GM23338 (cell line): Measurements from ENCODE around the gene SBNO1. TPM values are rescaled to one million over a fixed set of nuclear protein-coding genes. Genes with fewer than 3 reads are reported as not detected.
A peak's percentile ranks its signal among the peaks of the same experiment; 100 is the strongest.

Source experiments
- ATAC-seq: fragments of 200-7000 bp; cut with Tn5 transposase; 3 replicates; pipeline ENCODE4 v1.9.1; 2020
- DNase-seq: peaks from one replicate; pipeline ENCODE4 v3.0.0-alpha.2; 2015; ENCODE audit warnings: low spot score
- H2AFZ ChIP-seq: fragments of 200-600 bp; sonication (generic); 2 replicates; pipeline ENCODE4 v1.8.0; 2016; ENCODE audit warnings: antibody characterized with exemption, mild to moderate bottlenecking, moderate library complexity
- H3F3A ChIP-seq: fragments of 200-600 bp; sonication (generic); replicated peaks from 2 replicates; pipeline ENCODE4 v1.8.0; 2017; ENCODE audit warnings: antibody characterized with exemption, mixed run types, low read depth
- H3K27ac ChIP-seq: fragments of 200-600 bp; sonication (generic); 2 replicates; pipeline ENCODE4 v1.6.1; 2016; ENCODE audit warnings: low read depth
- H3K27me3 ChIP-seq: fragments of 200-600 bp; sonication (generic); 2 replicates; pipeline ENCODE4 v1.8.0; 2016; ENCODE audit warnings: mild to moderate bottlenecking, mixed run types, moderate library complexity; ENCODE audit not compliant: insufficient read depth
- H3K36me3 ChIP-seq: fragments of 200-600 bp; sonication (generic); 2 replicates; pipeline ENCODE4 v1.8.0; 2016; ENCODE audit warnings: mild to moderate bottlenecking; ENCODE audit not compliant: insufficient read depth
- H3K4me1 ChIP-seq: fragments of 200-600 bp; sonication (generic); 2 replicates; pipeline ENCODE4 v1.8.0; 2016; ENCODE audit warnings: mild to moderate bottlenecking, moderate library complexity; ENCODE audit not compliant: insufficient read depth
- H3K4me2 ChIP-seq: fragments of 200-600 bp; sonication (generic); 2 replicates; pipeline ENCODE4 v1.7.1; 2017; ENCODE audit warnings: mixed run types
- H3K4me3 ChIP-seq: fragments of 200-600 bp; sonication (generic); 2 replicates; pipeline ENCODE4 v1.6.1; 2016; ENCODE audit warnings: mixed run types
- H3K79me2 ChIP-seq: fragments of 200-600 bp; sonication (generic); replicated peaks from 2 replicates; pipeline ENCODE4 v1.8.0; 2017; ENCODE audit warnings: mild to moderate bottlenecking; ENCODE audit not compliant: insufficient read depth
- H3K9me2 ChIP-seq: fragments of 200-600 bp; sonication (generic); 2 replicates; pipeline ENCODE4 v1.8.0; 2017; ENCODE audit not compliant: insufficient read depth
- H4K20me1 ChIP-seq: fragments of 200-600 bp; sonication (generic); replicated peaks from 2 replicates; pipeline ENCODE4 v1.8.0; 2017; ENCODE audit warnings: mild to moderate bottlenecking; ENCODE audit not compliant: insufficient read depth
- H3K27ac Mint-ChIP-seq: 2 replicates; pipeline ENCODE4 v1.8.0; 2020; ENCODE audit warnings: inconsistent platforms, mild to moderate bottlenecking, moderate library complexity, mixed read lengths
- H3K27me3 Mint-ChIP-seq: 3 replicates; pipeline ENCODE4 v1.8.0; 2022; ENCODE audit warnings: low read depth, mild to moderate bottlenecking, moderate library complexity, mixed read lengths, inconsistent platforms; ENCODE audit not compliant: insufficient read depth, poor library complexity
- H3K36me3 Mint-ChIP-seq: 3 replicates; pipeline ENCODE4 v1.8.0; 2021; ENCODE audit warnings: low read depth, mild to moderate bottlenecking, inconsistent platforms, moderate library complexity, mixed read lengths
- H3K4me1 Mint-ChIP-seq: 3 replicates; pipeline ENCODE4 v1.8.0; 2020; ENCODE audit warnings: mild to moderate bottlenecking, inconsistent platforms, mixed read lengths
- H3K4me3 Mint-ChIP-seq: 3 replicates; pipeline ENCODE4 v1.8.0; 2021; ENCODE audit warnings: moderate library complexity, mild to moderate bottlenecking, inconsistent platforms, mixed read lengths
- H3K9me3 Mint-ChIP-seq: 3 replicates; pipeline ENCODE4 v1.8.0; 2020; ENCODE audit warnings: moderate library complexity, mild to moderate bottlenecking, inconsistent platforms, mixed read lengths
- CREB1 ChIP-seq: fragments of 250-450 bp; sonication (Bioruptor Pico); IDR thresholded peaks from 2 replicates; pipeline ENCODE4 v1.5.0; 2020; ENCODE audit warnings: low read depth, mild to moderate bottlenecking, moderate library complexity
- CTCF ChIP-seq, 2 experiments: fragments of 200-600 bp in 1 of 2; sonication (generic) in 1 of 2; conservative IDR thresholded peaks; 2 replicates each; pipeline versions ENCODE4 v1.5.1 to v1.6.1; 2016 to 2017; ENCODE audit warnings: antibody characterized with exemption in 2 of 2, low read depth in 2 of 2, mild to moderate bottlenecking in 2 of 2, moderate library complexity in 1 of 2
- EZH2 ChIP-seq: fragments of 200-600 bp; sonication (generic); IDR thresholded peaks from one replicate; pipeline ENCODE4 v1.8.0; 2017; ENCODE audit warnings: antibody characterized with exemption, mild to moderate bottlenecking, low read depth; ENCODE audit not compliant: unreplicated experiment
- EZH2phosphoT487 ChIP-seq: fragments of 200-600 bp; sonication (generic); IDR thresholded peaks from one replicate; pipeline ENCODE4 v1.8.1; 2018; ENCODE audit warnings: antibody characterized with exemption; ENCODE audit not compliant: unreplicated experiment
- JUNB ChIP-seq: IDR thresholded peaks from one replicate; pipeline ENCODE4 v1.6.1; 2016; ENCODE audit warnings: antibody characterized with exemption; ENCODE audit not compliant: unreplicated experiment
- NANOG ChIP-seq: IDR thresholded peaks from 2 replicates; pipeline ENCODE4 v1.6.1; 2016; ENCODE audit warnings: antibody characterized with exemption, borderline replicate concordance
- POLR2AphosphoS5 ChIP-seq: IDR thresholded peaks from 2 replicates; pipeline ENCODE4 v1.6.1; 2016; ENCODE audit warnings: antibody characterized with exemption, low read depth
- STAT1 ChIP-seq: IDR thresholded peaks from one replicate; pipeline ENCODE4 v1.6.1; 2016; ENCODE audit warnings: antibody characterized with exemption; ENCODE audit not compliant: unreplicated experiment
- ZNF114 ChIP-seq: fragments of 250-450 bp; sonication (Bioruptor Pico); IDR thresholded peaks from 2 replicates; pipeline ENCODE4 v1.5.0; 2020; ENCODE audit warnings: mild to moderate bottlenecking, moderate library complexity
- ZNF331 ChIP-seq: fragments of 250-450 bp; sonication (Bioruptor Pico); IDR thresholded peaks from 2 replicates; pipeline ENCODE4 v1.5.0; 2020; ENCODE audit warnings: low read depth, mild to moderate bottlenecking, moderate library complexity
- polyA plus RNA-seq: library from polyadenylated mRNA; unstranded; fragments of >200 nt; fragmentation: Nextera tagmentation; extraction: Ambion mirVana; gene quantifications from 2 replicates; pipeline ENCODE4 v1.2.1, GENCODE V29; 2016
- total RNA-seq: library from RNA; depleted of rRNA; stranded (reverse); fragments of >200 nt; shearing (Covaris generic); gene quantifications from 2 replicates; pipeline ENCODE4 v1.2.3, GENCODE V29; 2014
- TF ChIP-seq, protein P1 (sequence below): IDR thresholded peaks from one replicate; pipeline ENCODE4 v1.6.1; 2018; ENCODE audit warnings: antibody characterized with exemption; ENCODE audit not compliant: unreplicated experiment
- TF ChIP-seq, protein P2 (sequence below): fragments of 250-450 bp; sonication (Bioruptor Pico); IDR thresholded peaks from 2 replicates; pipeline ENCODE4 v1.5.0; 2020; ENCODE audit warnings: mild to moderate bottlenecking, moderate library complexity
- TF ChIP-seq, protein P3 (sequence below): IDR thresholded peaks from 2 replicates; pipeline ENCODE4 v1.6.1; 2016; ENCODE audit warnings: antibody characterized with exemption

Gene SBNO1
- total and polyA plus RNA-seq, 2 experiments from 2014 or later = 34.9 to 49.5 TPM

- Mint-ChIP-seq H3K27me3 (peaks cover 26% of the 10 kb centered on the region), H3K36me3 (no peaks in the 10 kb centered on the region; the same call in 2 of the 3 replicates), H3K4me3 (peak overlapping the region; percentile 93), H3K4me1 (peaks cover 6% of the 10 kb centered on the region; the same call in 2 of the 3 replicates), H3K9me3 (0 out of 3 replicates have a peak, but pooled peaks cover 3% of the 10 kb centered on the region), H3K27ac (0 out of 2 replicates have a peak overlapping the region, but pooled peaks have one; percentile 44)
- peaks cover 26% of the 10 kb centered on the region for H3K79me2 ChIP-seq
- peaks cover 7% of the 10 kb centered on the region; the same call in 1 of the 2 replicates for H3K4me1 ChIP-seq
- H4K20me1 ChIP-seq = peaks cover 8% of the 10 kb centered on the region; the same call in 1 of the 2 replicates
- peaks cover 13% of the 10 kb centered on the region for H3K27me3 ChIP-seq
- H3K27ac ChIP-seq = peak overlapping the region; percentile 84; the same call in 1 of the 2 replicates
- H3F3A ChIP-seq = peaks cover 13% of the 10 kb centered on the region
- ATAC-seq (no peak), DNase-seq (no peak)
- peak overlapping the region; percentile 53 for H3K4me3 ChIP-seq
- H3K4me2 ChIP-seq = peak overlapping the region; percentile 76
- TF ChIP-seq JUNB = no peak
- TF ChIP-seq, protein P1, sequence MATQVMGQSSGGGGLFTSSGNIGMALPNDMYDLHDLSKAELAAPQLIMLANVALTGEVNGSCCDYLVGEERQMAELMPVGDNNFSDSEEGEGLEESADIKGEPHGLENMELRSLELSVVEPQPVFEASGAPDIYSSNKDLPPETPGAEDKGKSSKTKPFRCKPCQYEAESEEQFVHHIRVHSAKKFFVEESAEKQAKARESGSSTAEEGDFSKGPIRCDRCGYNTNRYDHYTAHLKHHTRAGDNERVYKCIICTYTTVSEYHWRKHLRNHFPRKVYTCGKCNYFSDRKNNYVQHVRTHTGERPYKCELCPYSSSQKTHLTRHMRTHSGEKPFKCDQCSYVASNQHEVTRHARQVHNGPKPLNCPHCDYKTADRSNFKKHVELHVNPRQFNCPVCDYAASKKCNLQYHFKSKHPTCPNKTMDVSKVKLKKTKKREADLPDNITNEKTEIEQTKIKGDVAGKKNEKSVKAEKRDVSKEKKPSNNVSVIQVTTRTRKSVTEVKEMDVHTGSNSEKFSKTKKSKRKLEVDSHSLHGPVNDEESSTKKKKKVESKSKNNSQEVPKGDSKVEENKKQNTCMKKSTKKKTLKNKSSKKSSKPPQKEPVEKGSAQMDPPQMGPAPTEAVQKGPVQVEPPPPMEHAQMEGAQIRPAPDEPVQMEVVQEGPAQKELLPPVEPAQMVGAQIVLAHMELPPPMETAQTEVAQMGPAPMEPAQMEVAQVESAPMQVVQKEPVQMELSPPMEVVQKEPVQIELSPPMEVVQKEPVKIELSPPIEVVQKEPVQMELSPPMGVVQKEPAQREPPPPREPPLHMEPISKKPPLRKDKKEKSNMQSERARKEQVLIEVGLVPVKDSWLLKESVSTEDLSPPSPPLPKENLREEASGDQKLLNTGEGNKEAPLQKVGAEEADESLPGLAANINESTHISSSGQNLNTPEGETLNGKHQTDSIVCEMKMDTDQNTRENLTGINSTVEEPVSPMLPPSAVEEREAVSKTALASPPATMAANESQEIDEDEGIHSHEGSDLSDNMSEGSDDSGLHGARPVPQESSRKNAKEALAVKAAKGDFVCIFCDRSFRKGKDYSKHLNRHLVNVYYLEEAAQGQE = no peak
- no peak for TF ChIP-seq CTCF (conservative IDR thresholded peaks at IDR 0.05; ENCODE audit: low read depth in 2 of 2)
- no peak for TF ChIP-seq ZNF114
- TF ChIP-seq, protein P2, sequence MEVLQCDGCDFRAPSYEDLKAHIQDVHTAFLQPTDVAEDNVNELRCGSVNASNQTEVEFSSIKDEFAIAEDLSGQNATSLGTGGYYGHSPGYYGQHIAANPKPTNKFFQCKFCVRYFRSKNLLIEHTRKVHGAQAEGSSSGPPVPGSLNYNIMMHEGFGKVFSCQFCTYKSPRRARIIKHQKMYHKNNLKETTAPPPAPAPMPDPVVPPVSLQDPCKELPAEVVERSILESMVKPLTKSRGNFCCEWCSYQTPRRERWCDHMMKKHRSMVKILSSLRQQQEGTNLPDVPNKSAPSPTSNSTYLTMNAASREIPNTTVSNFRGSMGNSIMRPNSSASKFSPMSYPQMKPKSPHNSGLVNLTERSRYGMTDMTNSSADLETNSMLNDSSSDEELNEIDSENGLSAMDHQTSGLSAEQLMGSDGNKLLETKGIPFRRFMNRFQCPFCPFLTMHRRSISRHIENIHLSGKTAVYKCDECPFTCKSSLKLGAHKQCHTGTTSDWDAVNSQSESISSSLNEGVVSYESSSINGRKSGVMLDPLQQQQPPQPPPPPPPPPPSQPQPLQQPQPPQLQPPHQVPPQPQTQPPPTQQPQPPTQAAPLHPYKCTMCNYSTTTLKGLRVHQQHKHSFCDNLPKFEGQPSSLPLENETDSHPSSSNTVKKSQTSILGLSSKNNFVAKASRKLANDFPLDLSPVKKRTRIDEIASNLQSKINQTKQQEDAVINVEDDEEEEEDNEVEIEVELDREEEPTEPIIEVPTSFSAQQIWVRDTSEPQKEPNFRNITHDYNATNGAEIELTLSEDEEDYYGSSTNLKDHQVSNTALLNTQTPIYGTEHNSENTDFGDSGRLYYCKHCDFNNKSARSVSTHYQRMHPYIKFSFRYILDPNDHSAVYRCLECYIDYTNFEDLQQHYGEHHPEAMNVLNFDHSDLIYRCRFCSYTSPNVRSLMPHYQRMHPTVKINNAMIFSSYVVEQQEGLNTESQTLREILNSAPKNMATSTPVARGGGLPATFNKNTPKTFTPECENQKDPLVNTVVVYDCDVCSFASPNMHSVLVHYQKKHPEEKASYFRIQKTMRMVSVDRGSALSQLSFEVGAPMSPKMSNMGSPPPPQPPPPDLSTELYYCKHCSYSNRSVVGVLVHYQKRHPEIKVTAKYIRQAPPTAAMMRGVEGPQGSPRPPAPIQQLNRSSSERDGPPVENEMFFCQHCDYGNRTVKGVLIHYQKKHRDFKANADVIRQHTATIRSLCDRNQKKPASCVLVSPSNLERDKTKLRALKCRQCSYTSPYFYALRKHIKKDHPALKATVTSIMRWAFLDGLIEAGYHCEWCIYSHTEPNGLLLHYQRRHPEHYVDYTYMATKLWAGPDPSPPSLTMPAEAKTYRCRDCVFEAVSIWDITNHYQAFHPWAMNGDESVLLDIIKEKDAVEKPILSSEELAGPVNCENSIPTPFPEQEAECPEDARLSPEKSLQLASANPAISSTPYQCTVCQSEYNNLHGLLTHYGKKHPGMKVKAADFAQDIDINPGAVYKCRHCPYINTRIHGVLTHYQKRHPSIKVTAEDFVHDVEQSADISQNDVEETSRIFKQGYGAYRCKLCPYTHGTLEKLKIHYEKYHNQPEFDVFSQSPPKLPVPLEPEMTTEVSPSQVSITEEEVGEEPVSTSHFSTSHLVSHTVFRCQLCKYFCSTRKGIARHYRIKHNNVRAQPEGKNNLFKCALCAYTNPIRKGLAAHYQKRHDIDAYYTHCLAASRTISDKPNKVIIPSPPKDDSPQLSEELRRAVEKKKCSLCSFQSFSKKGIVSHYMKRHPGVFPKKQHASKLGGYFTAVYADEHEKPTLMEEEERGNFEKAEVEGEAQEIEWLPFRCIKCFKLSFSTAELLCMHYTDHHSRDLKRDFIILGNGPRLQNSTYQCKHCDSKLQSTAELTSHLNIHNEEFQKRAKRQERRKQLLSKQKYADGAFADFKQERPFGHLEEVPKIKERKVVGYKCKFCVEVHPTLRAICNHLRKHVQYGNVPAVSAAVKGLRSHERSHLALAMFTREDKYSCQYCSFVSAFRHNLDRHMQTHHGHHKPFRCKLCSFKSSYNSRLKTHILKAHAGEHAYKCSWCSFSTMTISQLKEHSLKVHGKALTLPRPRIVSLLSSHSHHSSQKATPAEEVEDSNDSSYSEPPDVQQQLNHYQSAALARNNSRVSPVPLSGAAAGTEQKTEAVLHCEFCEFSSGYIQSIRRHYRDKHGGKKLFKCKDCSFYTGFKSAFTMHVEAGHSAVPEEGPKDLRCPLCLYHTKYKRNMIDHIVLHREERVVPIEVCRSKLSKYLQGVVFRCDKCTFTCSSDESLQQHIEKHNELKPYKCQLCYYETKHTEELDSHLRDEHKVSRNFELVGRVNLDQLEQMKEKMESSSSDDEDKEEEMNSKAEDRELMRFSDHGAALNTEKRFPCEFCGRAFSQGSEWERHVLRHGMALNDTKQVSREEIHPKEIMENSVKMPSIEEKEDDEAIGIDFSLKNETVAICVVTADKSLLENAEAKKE (CRISPR knock-in tag) = no peak
- TF ChIP-seq CREB1 (CRISPR knock-in tag) = no peak
- no peak for TF ChIP-seq NANOG
- TF ChIP-seq POLR2AphosphoS5 = no peak
- no peak for TF ChIP-seq ZNF331 (CRISPR knock-in tag)
- TF ChIP-seq EZH2 = no peak
- TF ChIP-seq STAT1 = no peak
- no peak for TF ChIP-seq EZH2phosphoT487
- TF ChIP-seq, protein P3, sequence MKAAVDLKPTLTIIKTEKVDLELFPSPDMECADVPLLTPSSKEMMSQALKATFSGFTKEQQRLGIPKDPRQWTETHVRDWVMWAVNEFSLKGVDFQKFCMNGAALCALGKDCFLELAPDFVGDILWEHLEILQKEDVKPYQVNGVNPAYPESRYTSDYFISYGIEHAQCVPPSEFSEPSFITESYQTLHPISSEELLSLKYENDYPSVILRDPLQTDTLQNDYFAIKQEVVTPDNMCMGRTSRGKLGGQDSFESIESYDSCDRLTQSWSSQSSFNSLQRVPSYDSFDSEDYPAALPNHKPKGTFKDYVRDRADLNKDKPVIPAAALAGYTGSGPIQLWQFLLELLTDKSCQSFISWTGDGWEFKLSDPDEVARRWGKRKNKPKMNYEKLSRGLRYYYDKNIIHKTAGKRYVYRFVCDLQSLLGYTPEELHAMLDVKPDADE = no peak
- H3K9me2 ChIP-seq = no peaks in the 10 kb centered on the region
- no peaks in the 10 kb centered on the region for H3K36me3 ChIP-seq
- H2AFZ ChIP-seq = no peak overlapping the region
Observed at GRCh38 chr12:123382684-123383083, 18.0 kb upstream of the SBNO1 start.
